ENCODE results near the gene NAT16.

DNA sequence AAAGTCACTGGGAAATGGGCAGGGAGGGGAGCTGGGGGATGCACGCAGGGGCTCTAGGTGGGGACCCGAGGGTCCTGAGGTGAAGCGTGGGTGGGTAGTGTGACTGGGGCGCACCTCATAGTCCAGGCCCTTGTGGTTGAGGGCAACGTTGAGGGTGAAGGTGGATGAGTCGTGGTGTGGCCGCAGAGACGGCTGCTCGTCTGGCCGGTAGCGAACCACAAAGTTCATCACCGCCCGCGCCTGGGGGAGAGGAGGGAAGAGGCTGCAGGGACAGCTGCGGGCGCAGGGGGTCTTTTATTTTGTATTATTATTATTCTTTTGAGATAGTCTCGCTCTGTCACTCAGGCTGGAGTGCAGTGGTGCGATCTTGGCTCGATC lies 26.6 kb upstream of the NAT16 start:
- TF ChIP-seq BCLAF1 (IDR thresholded peaks at IDR 0.05; ENCODE audit: borderline replicate concordance in 1 of 2, control insufficient read depth in 1 of 2, low read depth in 2 of 2, low read length in 1 of 2) (no peak), RAD21 (CRISPR knock-in tag; conservative IDR thresholded peaks at IDR 0.05 in 1 of 2, IDR thresholded peaks at IDR 0.05 in 1 of 2) (no peak), TFAP4 (CRISPR knock-in tag; IDR thresholded peaks at IDR 0.05; ENCODE audit: borderline replicate concordance) (no peak), SP2 (IDR thresholded peaks at IDR 0.05; ENCODE audit: extremely low read depth, low read depth, low read length, poor library complexity, severe bottlenecking) (no peak), MAFG (tag; conservative IDR thresholded peaks at IDR 0.05) (no peak)
- TF ChIP-seq, protein P1, sequence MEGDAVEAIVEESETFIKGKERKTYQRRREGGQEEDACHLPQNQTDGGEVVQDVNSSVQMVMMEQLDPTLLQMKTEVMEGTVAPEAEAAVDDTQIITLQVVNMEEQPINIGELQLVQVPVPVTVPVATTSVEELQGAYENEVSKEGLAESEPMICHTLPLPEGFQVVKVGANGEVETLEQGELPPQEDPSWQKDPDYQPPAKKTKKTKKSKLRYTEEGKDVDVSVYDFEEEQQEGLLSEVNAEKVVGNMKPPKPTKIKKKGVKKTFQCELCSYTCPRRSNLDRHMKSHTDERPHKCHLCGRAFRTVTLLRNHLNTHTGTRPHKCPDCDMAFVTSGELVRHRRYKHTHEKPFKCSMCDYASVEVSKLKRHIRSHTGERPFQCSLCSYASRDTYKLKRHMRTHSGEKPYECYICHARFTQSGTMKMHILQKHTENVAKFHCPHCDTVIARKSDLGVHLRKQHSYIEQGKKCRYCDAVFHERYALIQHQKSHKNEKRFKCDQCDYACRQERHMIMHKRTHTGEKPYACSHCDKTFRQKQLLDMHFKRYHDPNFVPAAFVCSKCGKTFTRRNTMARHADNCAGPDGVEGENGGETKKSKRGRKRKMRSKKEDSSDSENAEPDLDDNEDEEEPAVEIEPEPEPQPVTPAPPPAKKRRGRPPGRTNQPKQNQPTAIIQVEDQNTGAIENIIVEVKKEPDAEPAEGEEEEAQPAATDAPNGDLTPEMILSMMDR (IDR thresholded peaks at IDR 0.05 in 2 of 3, conservative IDR thresholded peaks at IDR 0.05 in 1 of 3; ENCODE audit: insufficient read depth in 2 of 3, low read depth in 1 of 3, low read length in 3 of 3) = no peak
